ENCODE data around the gene NAA20.
A peak's percentile ranks its signal among the peaks of the same experiment; 100 is the strongest.

DNA sequence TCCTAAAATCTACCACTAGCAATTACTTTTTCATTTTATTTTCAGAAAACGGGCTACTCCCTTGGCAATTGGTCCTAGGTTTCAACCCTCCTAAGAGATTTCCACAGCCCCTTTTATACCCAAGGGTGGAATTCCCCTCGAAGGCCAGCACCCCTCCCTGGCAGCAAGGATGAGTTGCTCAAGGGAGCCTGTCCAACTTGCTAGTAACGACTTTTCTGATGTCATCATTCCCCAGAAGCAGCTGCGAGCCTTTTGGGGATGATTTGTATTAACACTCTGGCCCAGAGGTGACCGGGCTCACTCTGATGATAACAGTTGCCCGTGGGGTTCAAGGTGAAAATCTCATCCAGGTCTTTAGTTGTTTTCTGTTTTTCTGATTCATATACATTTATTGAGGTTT, 30.7 kb upstream of the NAA20 start:
- TF ChIP-seq, protein P1, sequence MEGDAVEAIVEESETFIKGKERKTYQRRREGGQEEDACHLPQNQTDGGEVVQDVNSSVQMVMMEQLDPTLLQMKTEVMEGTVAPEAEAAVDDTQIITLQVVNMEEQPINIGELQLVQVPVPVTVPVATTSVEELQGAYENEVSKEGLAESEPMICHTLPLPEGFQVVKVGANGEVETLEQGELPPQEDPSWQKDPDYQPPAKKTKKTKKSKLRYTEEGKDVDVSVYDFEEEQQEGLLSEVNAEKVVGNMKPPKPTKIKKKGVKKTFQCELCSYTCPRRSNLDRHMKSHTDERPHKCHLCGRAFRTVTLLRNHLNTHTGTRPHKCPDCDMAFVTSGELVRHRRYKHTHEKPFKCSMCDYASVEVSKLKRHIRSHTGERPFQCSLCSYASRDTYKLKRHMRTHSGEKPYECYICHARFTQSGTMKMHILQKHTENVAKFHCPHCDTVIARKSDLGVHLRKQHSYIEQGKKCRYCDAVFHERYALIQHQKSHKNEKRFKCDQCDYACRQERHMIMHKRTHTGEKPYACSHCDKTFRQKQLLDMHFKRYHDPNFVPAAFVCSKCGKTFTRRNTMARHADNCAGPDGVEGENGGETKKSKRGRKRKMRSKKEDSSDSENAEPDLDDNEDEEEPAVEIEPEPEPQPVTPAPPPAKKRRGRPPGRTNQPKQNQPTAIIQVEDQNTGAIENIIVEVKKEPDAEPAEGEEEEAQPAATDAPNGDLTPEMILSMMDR (IDR thresholded peaks at IDR 0.05): no peak
- TF ChIP-seq POLR2A (IDR thresholded peaks at IDR 0.05) (no peak), POLR2AphosphoS5 (IDR thresholded peaks at IDR 0.05) (peak in 1 of 4 donors; percentile 23)
